NCI-H69 (cell line): ENCODE data around the gene BUD31.

Experiments used
- DNase-seq: peaks from one replicate; lab custom pipeline; 2025; lab: John Stamatoyannopoulos, UW

Gene BUD31

GRCh38 chr7:99433158-99433557, 24.4 kb downstream of the BUD31 start:
- no peak for DNase-seq

- no peak for DNase-seq
Measured at GRCh38 chr7:99437946-99438572, 29.3 kb downstream of the BUD31 start.

- peak; percentile 97 for DNase-seq
Measured at GRCh38 chr7:99438573-99439480, 30.1 kb downstream of the BUD31 start, which contains the start of the genes CPSF4 and PTCD1. Gene CPSF4, plus strand, starts transcription at chr7:99438943. Its CDS starts 140 bp downstream, at chr7:99439083. Gene PTCD1, minus strand, starts transcription at chr7:99438798. Its CDS starts 3,556 bp downstream, at chr7:99435242.

GRCh38 chr7:99440195-99440594, 31.4 kb downstream of the BUD31 start:
- DNase-seq: no peak

- no peak for DNase-seq
Measured at GRCh38 chr7:99446096-99446495, 37.3 kb downstream of the BUD31 start.

GRCh38 chr7:99447943-99448342, 39.2 kb downstream of the BUD31 start:
- DNase-seq: no peak

- no peak for DNase-seq
Measured at GRCh38 chr7:99448855-99449254, 40.1 kb downstream of the BUD31 start.

- DNase-seq: no peak
Measured at GRCh38 chr7:99449326-99449725, 40.6 kb downstream of the BUD31 start.

- DNase-seq: no peak
Measured at GRCh38 chr7:99451936-99452335, 43.2 kb downstream of the BUD31 start.

- no peak for DNase-seq
Measured at GRCh38 chr7:99452541-99452940, 43.8 kb downstream of the BUD31 start.

- DNase-seq: no peak
Measured at GRCh38 chr7:99453105-99453504, 44.3 kb downstream of the BUD31 start.

- no peak for DNase-seq
Measured at GRCh38 chr7:99455874-99456273, 47.1 kb downstream of the BUD31 start.

GRCh38 chr7:99456288-99456687, 47.5 kb downstream of the BUD31 start:
- no peak for DNase-seq

- no peak for DNase-seq
Measured at GRCh38 chr7:99457050-99457649, 48.4 kb downstream of the BUD31 start.

GRCh38 chr7:99457650-99458493, 49.1 kb downstream of the BUD31 start:
- DNase-seq: no peak

GRCh38 chr7:99459087-99459486, 50.3 kb downstream of the BUD31 start:
- peak; percentile 49 for DNase-seq

GRCh38 chr7:99460651-99461050, 51.9 kb downstream of the BUD31 start:
- DNase-seq: no peak

GRCh38 chr7:99461221-99461620, 52.5 kb downstream of the BUD31 start:
- DNase-seq: no peak

GRCh38 chr7:99465421-99465768, 56.6 kb downstream of the BUD31 start:
- peak; percentile 41 for DNase-seq

- no peak for DNase-seq
Measured at GRCh38 chr7:99468336-99468918, 59.7 kb downstream of the BUD31 start.
